OCI-LY1 (cell line): ENCODE data around the gene ZNF277.

ENCODE experiments used
- CTCF ChIP-seq: fragments of 200-600 bp; sonication (generic), shearing (Covaris generic); IDR thresholded peaks from 2 replicates; pipeline ENCODE4 v1.5.1; 2017; ENCODE audit warnings: mild to moderate bottlenecking, antibody characterized with exemption, low read length, moderate library complexity, mixed read lengths
- EZH2 ChIP-seq: fragments of 200-600 bp; sonication (generic), shearing (Covaris generic); IDR thresholded peaks from 2 replicates; pipeline ENCODE4 v1.8.0; 2017; ENCODE audit warnings: borderline replicate concordance, mixed run types, mild to moderate bottlenecking, antibody characterized with exemption, low read length, moderate library complexity, mixed read lengths

GRCh38 chr7:112262036-112262435, 55.5 kb downstream of the ZNF277 start:
- no peak for TF ChIP-seq CTCF
- TF ChIP-seq EZH2: no peak
